ENCODE measurements around the gene CREB3L2. TPM values are rescaled to one million over a fixed set of nuclear protein-coding genes. Genes with fewer than 3 reads are reported as not detected.
"Not testable (repeated sequence)": the region's sequence is repeated elsewhere in the genome, so short reads cannot be mapped to it uniquely, and the experiment has no call there.

The CREB3L2 gene
- total and polyA plus RNA-seq, 8 donors = 6.6 to 38.4 (median 32.2) TPM

DNA sequence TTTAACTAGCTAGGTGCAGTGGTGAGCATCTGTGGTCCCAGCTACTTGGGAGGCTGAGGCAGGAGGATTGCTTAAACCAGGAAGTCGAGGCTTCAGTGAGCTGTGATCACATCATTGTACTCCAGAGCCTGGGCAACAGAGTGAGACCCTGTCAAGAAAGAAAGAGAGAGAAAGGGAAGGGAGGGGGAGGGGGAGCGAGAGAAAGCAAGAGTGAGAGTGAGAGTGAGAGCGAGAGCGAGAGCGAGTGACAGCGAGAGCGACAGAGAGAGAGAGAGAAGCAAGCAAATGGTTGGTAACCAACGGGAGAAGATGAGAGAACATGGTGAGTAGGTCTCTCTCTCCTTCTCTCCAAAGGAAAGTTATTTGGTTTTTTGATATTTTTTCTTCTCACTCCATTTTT lies 85.3 kb downstream of the CREB3L2 start:
- 94 to 98% methylated on average over 8 of the region's 8 CpGs for WGBS, 2 donors
- Histone ChIP-seq H3K4me3 (no peak overlapping the region), H3K36me3 (peaks cover 0 to 34% (median 4%) of the 10 kb centered on the region in 3 donors), H3K27ac (no peak overlapping the region), H3K9me3 (no peaks in the 10 kb centered on the region), H3K27me3 (no peaks in the 10 kb centered on the region), H3K4me1 (no peaks in the 10 kb centered on the region)
- no peak for TF ChIP-seq CTCF (IDR thresholded peaks at IDR 0.05)
- intact Hi-C loops (cut with DNase I) = no loop called here
- FAIRE-seq (no peak), DNase-seq (no peak), ATAC-seq (no peak)

DNA sequence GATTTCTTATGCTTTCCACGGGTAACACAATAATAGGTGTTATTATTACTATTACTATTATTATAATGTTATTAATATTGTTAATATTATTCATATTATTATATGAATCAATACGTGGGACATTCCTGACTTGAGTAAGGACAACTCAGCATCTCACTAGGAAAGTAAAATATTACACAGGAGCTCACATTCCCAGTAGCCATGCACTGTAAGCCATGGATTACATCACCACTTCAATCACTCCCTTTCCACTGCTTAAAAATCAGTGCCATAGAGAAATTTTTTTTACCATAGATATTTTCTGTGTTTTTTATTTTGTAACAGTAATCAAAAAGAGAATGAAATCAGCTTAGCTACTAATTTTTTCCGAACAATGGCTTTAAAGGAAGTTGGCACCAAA lies 86.6 kb downstream of the CREB3L2 start:
- Histone ChIP-seq H3K4me3 (no peak overlapping the region), H3K36me3 (peaks cover 0 to 38% (median 7%) of the 10 kb centered on the region in 3 donors), H3K9me3 (no peaks in the 10 kb centered on the region), H3K27me3 (no peaks in the 10 kb centered on the region), H3K27ac (no peak overlapping the region), H3K4me1 (no peaks in the 10 kb centered on the region)
- TF ChIP-seq CTCF (IDR thresholded peaks at IDR 0.05) = no peak
- intact Hi-C loops (cut with DNase I) = no loop called here
- FAIRE-seq (no peak), ATAC-seq (no peak), DNase-seq (no peak)
- 74 to 77% methylated on average over 3 of the region's 3 CpGs for whole genome bisulfite sequencing, 2 donors

DNA sequence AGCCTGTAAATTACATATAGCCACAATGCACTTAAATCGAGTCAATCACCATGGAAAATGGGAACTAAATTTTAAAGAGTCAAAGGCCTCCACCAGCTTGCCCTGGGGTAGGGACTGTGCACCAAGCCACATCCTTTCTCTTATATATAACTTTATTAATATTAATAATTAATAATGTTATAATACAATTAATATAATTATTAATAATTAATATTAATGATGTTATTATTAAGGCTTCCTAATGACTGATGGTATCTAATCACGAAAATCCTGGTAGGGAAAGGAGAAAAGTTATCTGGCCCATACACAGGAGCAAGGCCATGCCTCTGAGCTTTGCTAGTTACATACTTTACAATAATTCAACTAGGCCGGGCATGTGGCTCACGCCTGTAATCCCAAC lies 87.9 kb downstream of the CREB3L2 start:
- intact Hi-C loops (cut with DNase I) = no loop called here
- FAIRE-seq (no peak), ATAC-seq (no peak), DNase-seq (no peak)
- 82 to 92% methylated on average over 4 of the region's 4 CpGs for WGBS, 2 donors
- H3K36me3 ChIP-seq = peaks cover 0 to 43% (median 7%) of the 10 kb centered on the region in 3 donors
- no peaks in the 10 kb centered on the region for H3K4me1 ChIP-seq
- no peak for TF ChIP-seq CTCF (IDR thresholded peaks at IDR 0.05)
- H3K4me3 ChIP-seq = no peak overlapping the region
- no peaks in the 10 kb centered on the region for H3K27me3 ChIP-seq
- H3K9me3 ChIP-seq = no peaks in the 10 kb centered on the region
- no peak overlapping the region for H3K27ac ChIP-seq

- intact Hi-C loops (cut with DNase I) = loop anchor here in 1 of 3 donors (5.0 kb wide), 1 partner anchor 93 kb away; the partner anchor contains the start of gene CREB3L2
- DNase-seq (no peak), FAIRE-seq (no peak), ATAC-seq (no peak)
- TF ChIP-seq CTCF (IDR thresholded peaks at IDR 0.05) = no peak
- H3K27ac ChIP-seq = no peak overlapping the region
- H3K9me3 ChIP-seq = no peaks in the 10 kb centered on the region
- 92 to 95% methylated on average over 11 of the region's 11 CpGs for WGBS, 2 donors
- peaks cover 0 to 58% (median 21%) of the 10 kb centered on the region in 3 donors for H3K36me3 ChIP-seq
- no peaks in the 10 kb centered on the region for H3K4me1 ChIP-seq
- no peak overlapping the region for H3K4me3 ChIP-seq
- no peaks in the 10 kb centered on the region for H3K27me3 ChIP-seq
Measured at GRCh38 chr7:137909042-137909441, 92.8 kb downstream of the CREB3L2 start.

- 94% methylated on average over 9 of the region's 9 CpGs for WGBS, 2 donors
- H3K36me3 ChIP-seq = peaks cover 0 to 51% (median 21%) of the 10 kb centered on the region in 3 donors
- DNase-seq (no peak), ATAC-seq (no peak), FAIRE-seq (no peak)
- no peak overlapping the region for H3K4me3 ChIP-seq
- no peaks in the 10 kb centered on the region for H3K27me3 ChIP-seq
- intact Hi-C loops (cut with DNase I) = loop anchor here in 1 of 3 donors (5.0 kb wide), 1 partner anchor 94 kb away; the partner anchor contains the start of gene CREB3L2
- no peaks in the 10 kb centered on the region for H3K9me3 ChIP-seq
- H3K4me1 ChIP-seq = no peaks in the 10 kb centered on the region
- no peak overlapping the region for H3K27ac ChIP-seq
- no peak for TF ChIP-seq CTCF (IDR thresholded peaks at IDR 0.05)
Measured at GRCh38 chr7:137908106-137908505, 93.8 kb downstream of the CREB3L2 start.

GRCh38 chr7:137906636-137907035 lies 95.2 kb downstream of the CREB3L2 start:
- DNase-seq, H3K9me3 ChIP-seq, H3K27me3 ChIP-seq, H3K4me3 ChIP-seq, H3K27ac ChIP-seq, FAIRE-seq, ATAC-seq, H3K4me1 ChIP-seq: not testable (repeated sequence)
- H3K36me3 ChIP-seq = peaks cover 0 to 48% (median 17%) of the 10 kb centered on the region in 3 donors
- 95 to 98% methylated on average over 4 of the region's 4 CpGs for WGBS, 2 donors
- intact Hi-C loops (cut with DNase I) = loop anchor here in 1 of 3 donors (5.0 kb wide), 1 partner anchor 96 kb away; the partner anchor contains the start of gene CREB3L2
